Dermis microvascular lymphatic vessel endothelial cell (primary cell): ENCODE results near the gene PRLH. TPM values are rescaled to one million over a fixed set of nuclear protein-coding genes. Genes with fewer than 3 reads are reported as not detected.

Experiments used
- DNase-seq, 2 donors: peaks; one replicate each; pipeline versions ENCODE4 v3.0.0 to v3.0.0-alpha.2; 2010; ENCODE audit warnings: low read depth in 2 of 2
- total RNA-seq: library from RNA; depleted of rRNA; stranded (reverse); fragments of >200 nt; gene quantifications from 2 replicates; pipeline ENCODE4 v1.2.1, GENCODE V29; 2014

PRLH gene, protein sequence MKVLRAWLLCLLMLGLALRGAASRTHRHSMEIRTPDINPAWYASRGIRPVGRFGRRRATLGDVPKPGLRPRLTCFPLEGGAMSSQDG
- not detected in 2 replicates for total RNA-seq

DNA sequence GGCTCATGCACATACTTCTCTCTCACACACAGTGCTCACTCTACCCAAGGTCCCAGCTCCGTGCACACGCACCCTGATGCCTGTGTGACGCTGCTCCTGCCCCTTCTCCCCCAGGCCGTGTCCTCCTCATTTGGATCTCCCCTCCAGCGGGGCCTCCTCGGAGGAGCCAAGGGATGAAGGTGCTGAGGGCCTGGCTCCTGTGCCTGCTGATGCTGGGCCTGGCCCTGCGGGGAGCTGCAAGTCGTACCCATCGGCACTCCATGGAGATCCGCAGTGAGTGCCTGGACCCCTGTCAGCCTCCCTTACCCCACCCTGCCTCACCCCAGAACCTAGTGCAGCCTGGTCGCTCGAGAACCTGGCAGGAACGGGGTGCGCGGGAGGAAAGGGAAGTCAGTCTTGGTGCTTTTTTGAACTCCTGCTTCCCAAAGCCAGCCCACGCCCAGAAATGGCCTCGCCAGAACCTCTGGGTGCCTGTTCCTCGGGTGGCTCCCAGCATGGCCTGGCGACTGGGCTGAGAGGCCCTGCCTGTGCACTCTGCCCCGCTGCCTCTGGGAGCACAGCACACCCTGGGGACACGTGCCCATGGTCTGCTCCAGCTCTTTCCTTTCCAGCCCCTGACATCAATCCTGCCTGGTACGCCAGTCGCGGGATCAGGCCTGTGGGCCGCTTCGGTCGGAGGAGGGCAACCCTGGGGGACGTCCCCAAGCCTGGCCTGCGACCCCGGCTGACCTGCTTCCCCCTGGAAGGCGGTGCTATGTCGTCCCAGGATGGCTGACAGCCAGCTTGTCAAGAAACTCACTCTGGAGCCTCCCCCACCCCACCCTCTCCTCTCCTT lies at the start of gene PRLH:
Gene PRLH (plus strand): TSS at position 174 of the 835 bp plus-strand sequence. CDS start 0 bp downstream, at position 174.
- no peak for DNase-seq

DNA sequence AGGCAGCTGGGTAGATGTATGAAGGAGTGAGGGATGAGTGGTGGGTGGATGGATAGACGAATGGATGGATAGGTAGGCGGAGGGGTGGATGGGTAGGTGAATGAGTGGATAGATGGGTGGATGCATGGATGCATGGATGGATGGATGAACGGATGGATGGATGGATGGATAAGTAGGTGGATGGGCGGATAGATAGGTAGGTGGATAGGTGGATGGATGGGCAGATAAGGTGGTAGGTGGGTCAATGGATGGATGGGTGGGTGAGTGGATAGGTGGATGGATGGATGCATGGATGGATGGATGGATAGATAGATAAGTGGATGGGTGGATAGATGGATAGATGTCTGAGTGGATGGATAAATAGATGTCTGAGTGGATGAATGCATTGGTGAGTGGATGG lies 49.2 kb upstream of the PRLH start:
- DNase-seq = no peak

DNA sequence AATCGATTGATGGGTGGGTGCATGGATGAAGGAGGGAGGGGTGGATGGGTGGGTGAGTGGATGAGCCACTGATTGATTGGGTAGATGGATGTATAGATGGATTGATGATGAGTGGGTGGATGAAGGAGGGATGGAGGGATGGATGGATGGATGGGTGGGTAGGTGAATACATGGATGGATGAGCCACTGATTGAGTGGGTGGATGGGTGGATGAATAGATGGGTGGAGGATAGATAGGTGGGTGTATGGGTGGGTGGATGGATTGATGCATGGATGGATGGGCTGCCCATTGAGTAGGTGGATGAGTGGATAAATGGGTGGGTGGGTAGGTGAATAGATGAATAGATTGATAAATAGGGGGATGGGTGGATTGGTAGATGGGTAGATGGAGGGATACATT lies 48.4 kb upstream of the PRLH start:
- no peak for DNase-seq

DNA sequence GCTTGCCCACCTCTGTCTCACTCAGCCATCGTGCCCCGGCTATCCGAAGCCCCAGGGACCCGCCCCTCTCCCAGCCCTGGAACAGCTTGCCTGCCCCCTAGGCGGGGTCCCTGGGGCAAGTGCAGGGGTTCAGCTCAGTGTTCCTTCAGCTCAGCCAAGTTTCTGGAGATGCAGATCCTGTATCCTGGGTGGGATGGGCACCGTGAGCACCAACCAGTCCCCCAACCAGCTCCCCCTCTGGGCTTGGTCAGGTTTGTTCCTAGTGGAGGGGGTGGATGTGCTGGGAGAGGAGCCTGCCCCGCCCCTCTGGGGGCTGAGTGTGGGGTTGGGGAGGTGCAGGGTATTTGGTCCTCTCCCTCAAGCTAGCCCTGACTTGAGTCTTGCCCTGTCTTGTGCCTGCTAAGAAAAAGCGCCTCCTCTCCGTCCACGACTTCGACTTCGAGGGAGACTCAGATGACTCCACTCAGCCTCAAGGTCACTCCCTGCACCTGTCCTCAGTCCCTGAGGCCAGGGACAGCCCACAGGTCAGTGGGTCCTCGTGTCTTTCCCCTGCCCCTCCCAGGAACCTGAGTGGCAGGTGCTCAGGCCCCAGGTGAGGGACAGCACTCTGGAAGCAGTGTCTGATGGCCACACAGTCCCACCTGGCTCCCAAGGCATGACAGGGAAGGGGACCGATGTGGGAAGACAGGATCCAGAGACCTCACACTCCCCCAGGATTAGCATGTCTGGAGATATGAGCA lies 46.7 kb upstream of the PRLH start:
- no peak for DNase-seq

DNA sequence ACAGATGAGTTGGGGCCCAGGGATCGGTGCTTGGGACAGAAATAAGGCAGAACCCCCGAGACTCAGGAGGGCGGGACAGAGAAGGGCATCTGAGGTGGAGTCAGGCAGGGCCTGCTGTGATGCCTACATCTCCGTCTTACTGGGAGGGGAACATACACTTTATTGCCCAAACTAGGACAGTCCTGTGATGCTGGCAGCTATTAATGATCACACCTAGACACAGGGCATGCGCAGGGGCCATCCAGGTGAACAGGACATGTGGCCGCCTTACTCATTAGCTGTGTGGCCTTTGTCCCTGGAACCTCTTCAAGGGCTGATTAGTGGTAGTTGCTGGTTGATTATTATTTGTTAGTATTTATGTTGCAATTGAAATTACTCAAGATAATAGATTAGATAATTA lies 46.1 kb upstream of the PRLH start:
- no peak for DNase-seq

DNA sequence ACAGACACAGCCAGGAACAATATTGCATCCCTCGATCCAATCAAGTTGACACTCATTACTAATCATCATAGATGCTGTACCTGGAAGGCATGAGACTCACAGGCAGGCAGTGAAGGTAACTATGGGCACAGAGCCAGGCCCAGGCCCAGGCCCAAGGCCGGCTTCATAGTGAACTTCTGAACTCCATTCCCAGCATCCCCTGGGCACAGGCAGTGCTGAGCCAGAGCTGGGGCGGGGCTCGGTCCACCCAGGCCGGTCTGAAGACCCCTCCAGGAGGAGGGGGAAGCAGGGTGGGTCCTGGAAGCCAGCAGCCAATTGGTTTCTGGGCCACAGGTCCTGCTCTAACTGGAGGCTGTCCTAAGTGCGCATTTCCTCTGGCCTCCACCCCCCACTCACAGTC lies 41.7 kb upstream of the PRLH start:
- no peak for DNase-seq

DNA sequence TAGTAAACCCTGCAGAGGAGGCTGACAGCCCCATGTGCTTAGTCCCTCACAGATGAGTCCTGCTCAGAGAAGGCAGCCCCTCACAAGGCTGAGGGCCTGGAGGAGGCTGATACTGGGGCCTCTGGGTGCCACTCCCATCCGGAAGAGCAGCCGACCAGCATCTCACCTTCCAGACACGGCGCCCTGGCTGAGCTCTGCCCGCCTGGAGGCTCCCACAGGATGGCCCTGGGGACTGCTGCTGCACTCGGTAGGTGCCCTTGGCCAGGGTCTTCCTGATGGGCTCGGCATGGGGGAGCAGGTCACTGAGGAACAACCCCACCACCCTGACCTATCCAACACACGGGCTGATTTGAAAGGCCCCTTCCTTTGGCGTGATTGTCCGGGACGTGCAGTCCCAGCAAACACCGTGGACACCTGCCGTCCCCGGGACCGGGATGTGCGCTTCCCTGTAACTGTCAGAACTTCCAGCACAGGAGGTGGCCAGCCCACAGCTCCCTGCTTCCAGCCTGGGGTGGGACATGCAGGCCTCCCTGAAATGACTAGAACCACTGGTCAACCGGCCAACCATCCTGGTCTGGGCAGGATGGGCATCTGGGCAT lies 40.7 kb upstream of the PRLH start:
- no peak for DNase-seq

DNA sequence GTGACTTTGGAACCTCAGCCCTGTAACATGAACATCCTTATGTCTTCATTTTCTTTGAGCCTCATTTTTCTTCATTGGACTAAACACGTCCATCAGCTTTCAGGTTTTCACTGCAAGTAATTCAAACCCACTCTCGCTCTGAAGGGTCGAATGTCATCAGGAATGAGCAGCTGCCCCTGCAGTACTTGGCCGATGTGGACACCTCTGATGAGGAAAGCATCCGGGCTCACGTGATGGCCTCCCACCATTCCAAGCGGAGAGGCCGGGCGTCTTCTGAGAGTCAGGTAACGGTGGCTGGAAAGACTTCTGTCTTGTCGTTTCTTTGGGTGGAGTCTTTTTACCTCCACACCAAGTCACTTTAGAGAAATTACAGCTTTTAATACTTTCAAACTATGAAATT lies 39.1 kb upstream of the PRLH start:
- DNase-seq = no peak

DNA sequence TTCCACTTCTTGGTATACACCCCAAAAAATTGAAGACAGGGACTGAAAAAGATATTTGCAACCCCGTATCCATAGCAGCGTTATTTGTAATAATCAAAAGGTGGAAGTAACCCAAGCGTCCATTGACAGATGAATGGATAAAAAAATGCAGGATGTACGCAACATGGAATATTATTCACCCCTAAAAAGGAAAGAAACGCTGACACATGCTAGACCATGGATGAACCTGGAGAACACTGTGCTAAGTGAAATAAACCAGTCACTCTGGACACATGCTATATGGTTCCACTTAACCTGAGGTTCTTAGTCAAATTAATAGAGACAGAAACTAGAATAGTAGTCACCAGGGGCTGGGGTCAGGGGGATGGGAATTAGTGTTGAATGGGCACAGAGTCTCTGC lies 38.6 kb upstream of the PRLH start:
- DNase-seq = no peak

DNA sequence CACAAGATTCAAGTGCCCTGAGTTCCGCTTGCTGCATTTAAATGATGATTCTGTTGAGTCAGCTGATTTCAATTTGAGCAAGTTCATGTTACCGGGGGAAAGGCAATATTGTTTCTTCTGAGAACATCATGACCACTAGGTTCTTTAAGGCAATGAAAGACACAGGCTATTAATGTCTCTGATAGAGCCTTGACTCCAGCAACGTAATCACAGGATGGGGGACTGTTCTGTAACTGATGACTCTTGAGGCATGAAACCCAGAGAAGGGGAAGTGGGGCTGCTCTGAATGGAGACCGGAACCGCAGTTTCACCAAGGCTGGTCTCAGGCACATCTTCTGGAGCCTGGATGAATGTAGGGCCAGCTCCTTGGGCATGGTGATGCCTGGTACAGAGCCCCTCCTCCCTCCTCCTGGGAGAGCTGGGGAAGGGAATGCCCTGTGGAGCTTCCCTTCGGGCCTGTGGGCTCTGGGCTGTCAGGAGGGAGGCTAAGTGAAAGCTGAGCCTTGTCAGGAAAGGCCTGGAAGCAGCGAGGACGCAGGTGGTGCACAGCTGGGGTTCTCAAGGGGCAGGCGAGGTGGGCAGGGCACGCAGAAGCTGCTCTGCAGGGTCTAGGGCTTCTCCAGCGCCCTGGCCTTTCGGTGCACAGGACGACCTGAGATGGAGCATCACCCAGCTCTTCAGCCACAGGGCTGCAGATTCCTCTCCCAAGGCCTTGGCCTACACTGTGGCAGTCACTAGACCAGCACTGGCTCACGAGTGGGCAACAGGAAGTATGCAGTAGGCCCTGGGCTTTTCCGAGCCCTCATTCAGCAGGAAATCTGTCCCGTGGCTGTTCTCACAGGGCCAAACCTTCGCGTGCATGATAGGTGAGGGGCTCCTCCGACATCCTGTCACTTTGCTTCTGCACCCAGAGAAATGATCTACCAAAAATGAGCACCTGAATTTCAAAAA lies 36.6 kb upstream of the PRLH start:
- DNase-seq = no peak

DNA sequence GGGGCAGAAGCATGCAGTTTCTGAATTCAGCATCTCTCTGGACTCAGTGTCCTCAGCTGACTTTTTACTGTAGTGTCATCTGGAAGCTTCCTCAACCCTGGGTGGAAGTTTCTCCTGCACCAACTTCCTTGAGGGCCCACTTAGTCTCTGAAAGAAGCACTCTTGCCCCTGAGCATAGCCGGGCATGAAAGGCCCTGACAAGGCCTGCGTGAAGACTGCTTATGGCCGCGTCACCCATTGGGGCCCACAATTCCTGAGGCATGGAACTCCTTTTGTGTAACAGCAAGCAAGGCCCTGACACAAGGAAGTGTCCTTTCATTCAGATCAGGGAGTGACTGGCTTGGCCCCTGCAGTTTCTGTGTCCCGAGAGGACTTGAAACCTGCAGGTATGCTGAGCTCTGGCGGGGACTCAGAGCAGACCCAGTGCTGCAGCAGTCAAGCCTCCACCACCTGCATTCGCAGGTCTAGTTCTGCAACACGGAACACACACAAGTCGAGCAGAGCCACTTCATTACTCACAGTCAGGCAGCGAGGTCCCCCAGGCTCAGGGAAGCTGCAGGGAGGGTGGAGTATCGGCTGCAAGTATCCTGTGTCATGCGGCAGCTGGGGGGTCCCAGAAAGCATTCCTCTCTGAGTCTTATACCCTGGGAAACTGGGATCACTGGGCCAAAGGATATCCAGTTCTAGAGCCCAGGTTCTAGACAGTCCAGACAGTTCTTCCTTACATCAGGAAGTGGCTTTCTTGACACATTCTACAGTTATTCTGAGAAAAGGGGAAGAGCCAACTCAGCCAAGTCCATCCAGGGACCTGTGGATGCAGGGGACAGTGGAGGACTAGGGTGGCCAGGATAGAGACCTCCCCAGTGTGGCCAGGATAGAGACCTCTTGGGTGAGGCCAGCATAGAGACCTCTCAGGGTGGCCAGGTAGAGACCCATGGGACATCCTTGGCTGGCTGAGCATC lies 35.6 kb upstream of the PRLH start:
- no peak for DNase-seq

DNA sequence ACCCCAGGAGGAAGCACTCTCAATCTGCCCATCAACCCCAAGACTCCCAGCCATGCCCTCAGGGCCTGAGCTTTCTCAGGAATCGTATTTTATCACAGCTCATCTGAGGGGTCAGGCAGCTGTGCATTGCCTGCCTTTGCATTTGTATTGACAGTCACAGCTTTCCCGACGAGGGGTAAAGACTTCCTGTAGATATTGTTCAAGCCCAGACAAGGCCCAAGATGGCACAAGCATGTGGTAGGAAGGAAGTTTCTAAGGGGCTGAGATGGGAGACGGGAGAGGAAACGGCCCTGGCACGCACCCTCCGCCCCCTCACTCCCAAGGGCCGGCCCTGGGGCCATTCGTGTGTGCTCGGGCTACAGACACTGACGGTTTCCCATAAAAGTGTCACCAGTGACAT lies 34.2 kb upstream of the PRLH start:
- DNase-seq = peak in 1 of 2 donors; percentile 10

DNA sequence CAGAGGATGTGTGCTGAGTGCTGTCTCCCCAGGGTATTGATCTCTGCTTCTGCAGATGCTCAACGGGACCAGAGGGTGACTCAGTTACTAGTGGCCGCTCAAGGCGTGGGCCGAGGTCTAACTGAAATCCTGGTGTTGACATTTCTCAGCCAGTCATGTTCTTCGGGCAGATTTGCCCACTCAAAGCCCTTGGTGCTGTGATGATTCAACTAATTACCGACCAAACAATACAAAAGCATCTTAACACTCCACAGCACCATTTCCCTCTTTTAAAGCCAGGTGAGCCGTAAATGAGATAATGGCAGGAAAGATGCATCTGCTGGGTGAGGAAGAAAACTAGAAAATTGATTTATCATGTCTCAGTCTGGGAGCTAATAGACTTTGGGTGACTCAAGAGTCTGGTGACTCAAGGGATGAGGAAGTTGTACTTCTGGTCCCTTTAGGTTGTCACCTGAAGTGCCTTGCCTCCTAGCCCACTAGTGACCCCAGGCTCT lies 32.7 kb upstream of the PRLH start:
- DNase-seq = no peak

DNA sequence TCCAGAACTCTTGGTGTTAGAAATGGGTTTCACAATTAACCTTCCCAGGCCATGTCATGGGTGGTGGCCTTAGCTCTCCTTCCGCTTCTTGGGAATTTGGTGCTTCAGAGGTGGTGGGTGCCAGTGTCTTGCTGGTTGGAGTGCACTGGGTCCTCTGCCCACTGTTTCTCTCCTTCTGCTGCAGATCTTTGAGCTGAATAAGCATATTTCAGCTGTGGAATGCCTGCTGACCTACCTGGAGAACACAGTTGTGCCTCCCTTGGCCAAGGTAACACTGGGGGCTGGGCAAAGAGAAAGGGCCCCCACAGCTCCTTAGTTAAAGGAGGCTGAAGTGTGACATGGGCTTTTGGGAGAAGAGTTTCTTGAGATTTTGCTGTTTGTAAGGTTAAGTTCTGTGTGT lies 32.0 kb upstream of the PRLH start:
- no peak for DNase-seq

DNA sequence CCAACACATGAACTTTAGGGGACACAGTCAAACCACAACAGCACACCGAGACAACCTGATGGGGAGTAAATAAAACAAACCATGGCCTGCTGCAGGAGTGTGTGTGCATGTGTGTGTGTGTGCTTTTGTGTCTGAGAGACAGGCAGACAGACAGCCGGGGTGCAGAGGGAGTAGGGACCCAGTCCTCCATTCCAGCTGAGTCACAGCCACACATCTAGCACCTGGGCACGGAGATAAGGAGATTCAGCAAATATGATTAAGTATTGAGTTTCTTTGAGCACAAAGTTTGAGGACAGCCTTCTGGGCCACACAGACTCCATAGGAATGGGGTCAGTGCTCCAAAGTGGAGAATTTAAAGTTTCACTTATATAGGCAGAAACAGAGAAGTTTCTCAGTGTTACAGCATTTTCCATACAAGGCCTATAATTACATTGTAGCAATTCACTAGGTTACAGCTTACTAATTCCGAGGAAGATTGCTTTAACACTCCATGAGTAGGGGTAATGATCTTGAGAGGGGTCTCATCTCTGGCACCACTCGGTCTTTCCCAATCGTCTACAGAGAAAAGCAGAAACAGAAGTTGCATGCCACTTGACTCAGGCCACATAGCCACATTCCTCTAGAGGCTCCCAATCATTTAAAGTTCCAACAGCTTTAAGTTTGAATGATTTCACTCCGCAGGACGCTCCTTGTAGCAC lies 30.8 kb upstream of the PRLH start:
- no peak for DNase-seq

DNA sequence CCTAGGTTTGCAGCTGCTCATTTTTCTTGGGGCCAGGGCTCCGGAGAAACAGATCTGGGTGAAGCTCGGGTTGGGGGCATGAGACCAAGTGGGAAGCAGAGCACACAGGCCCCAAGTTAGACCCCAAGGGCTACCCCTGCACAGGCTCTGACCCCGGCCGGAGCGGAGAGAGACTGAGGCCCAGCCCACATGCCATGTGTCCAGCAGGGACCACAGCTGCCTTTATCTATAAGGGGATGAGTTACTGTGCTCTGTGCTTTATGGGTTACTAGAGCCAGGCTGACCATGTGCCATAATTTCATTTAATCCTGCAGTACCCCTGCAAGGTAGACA lies 30.3 kb upstream of the PRLH start:
- DNase-seq = no peak

DNA sequence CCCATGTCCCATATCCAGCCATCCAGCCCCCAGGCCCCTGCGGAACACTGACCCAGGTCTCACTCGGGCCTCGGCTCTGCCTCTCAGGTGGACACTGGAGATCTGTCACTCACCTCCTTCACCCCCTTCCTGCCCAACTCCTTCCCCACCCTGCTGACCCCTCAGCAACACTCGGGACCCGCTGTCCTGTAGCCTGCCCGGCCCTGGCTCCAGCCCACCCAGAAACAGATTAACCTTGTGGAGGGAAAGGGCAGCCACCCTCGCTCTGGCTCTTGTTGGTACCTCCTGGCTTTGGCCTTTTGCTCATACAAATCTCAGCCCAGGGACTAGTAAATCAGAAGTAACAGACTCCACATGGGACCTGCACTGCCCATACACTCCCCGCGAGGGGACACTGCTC lies 29.8 kb upstream of the PRLH start:
- DNase-seq = no peak

DNA sequence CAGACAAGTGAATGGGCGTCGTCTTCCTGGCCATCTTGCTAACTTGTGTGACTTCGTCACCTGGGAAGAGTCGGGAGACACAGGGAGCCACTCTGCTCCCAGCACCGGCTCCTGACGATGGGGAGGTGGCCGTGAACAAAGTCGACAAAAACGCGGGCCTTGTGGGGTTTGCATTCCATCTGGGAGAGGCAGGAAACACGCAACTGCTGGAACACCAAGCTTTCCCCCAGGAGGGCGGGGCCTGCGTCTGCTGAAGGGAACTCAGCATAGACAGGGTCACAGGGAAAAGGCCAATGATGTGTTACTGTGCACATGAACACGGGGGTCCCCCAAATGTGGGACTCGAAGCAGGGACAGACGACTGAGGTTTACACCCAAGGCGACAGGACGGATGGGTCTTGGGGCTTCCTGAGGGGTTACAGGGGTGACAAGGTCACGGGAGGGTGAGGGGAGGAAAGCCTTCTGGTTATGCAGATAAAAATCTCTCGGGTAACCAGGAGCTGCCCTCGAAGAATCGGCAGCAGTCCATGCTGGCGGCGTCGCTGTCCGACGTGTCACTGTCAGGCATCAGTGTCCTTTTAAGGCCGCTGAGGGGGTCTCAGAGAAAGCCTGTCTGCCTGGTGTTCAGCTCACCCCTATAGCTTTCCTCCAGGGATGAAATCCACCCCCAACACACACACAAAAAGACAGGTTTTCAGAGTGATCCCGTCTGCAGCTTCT lies 28.2 kb upstream of the PRLH start:
- DNase-seq = no peak

DNA sequence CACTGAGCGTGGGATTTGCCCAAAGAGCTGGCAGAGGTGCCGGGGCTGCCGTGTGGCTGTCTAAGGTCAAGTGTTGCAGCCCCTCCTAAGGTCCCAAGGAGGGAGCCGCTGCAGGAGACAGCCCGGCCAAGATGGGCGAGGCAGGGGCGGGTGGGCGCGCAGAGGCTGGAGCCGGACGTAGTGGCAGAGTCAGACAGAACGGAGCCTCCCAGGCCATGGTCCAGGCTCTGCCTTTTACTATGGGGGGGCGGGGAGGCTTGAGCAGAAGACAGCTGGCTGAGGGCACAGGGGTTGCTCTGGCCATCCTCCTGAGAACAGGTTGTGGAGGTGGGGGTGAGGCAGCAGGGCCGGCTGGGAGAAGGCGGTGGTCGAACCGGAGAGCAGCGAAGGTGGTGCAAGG lies 27.5 kb upstream of the PRLH start:
- DNase-seq = no peak
